ENCODE measurements around the gene ETS2. TPM values are rescaled to one million over a fixed set of nuclear protein-coding genes. Genes with fewer than 3 reads are reported as not detected.

The ETS2 gene
- total and polyA plus RNA-seq, 2 experiments from 2014 or later: 19.5 to 36.8 TPM

DNA sequence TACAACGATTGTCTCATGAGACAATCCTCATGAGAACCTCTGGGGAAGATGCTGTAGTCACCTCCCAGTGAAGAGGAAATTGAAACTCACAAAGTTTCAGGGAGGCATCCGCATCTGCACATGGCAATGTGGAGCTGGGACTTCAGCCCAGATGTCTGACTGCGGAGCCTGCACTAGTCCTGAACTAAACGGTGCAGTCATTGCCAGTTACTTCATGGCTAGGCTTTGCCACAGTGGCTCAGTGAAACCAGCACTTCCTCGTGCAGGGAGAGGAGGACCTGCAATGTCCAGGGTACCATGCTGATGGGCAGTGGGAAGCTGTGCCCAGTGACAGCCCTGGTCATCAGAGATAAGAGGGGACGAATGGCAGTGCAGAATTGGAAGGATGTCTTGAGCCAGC, 40.7 kb upstream of the ETS2 start:
- TF ChIP-seq, protein P1, sequence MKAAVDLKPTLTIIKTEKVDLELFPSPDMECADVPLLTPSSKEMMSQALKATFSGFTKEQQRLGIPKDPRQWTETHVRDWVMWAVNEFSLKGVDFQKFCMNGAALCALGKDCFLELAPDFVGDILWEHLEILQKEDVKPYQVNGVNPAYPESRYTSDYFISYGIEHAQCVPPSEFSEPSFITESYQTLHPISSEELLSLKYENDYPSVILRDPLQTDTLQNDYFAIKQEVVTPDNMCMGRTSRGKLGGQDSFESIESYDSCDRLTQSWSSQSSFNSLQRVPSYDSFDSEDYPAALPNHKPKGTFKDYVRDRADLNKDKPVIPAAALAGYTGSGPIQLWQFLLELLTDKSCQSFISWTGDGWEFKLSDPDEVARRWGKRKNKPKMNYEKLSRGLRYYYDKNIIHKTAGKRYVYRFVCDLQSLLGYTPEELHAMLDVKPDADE (IDR thresholded peaks at IDR 0.05): no peak
- TF ChIP-seq STAT1 (IDR thresholded peaks at IDR 0.05; ENCODE audit: unreplicated experiment) (no peak), ZNF114 (CRISPR knock-in tag; IDR thresholded peaks at IDR 0.05) (no peak)
- no peaks in the 10 kb centered on the region for H3K36me3 ChIP-seq (ENCODE audit: insufficient read depth)
- Mint-ChIP-seq H3K9me3 (peaks cover 9% of the 10 kb centered on the region), H3K4me1 (peaks cover 10% of the 10 kb centered on the region), H3K27me3 (ENCODE audit: insufficient read depth, low read depth, poor library complexity) (peaks cover 9% of the 10 kb centered on the region), H3K4me3 (no peak overlapping the region), H3K36me3 (ENCODE audit: low read depth) (no peaks in the 10 kb centered on the region; the same call in 2 of the 3 replicates), H3K27ac (no peak overlapping the region)
- H3K9me2 ChIP-seq (ENCODE audit: insufficient read depth): no peaks in the 10 kb centered on the region
- DNase-seq (ENCODE audit: low spot score) (no peak), ATAC-seq (no peak)
- H4K20me1 ChIP-seq (replicated peaks; ENCODE audit: insufficient read depth): no peaks in the 10 kb centered on the region
- H3K27ac ChIP-seq (ENCODE audit: low read depth): no peak overlapping the region
- no peaks in the 10 kb centered on the region for H3F3A ChIP-seq (replicated peaks; ENCODE audit: low read depth)
- no peaks in the 10 kb centered on the region for H3K27me3 ChIP-seq (ENCODE audit: insufficient read depth)
- H3K4me3 ChIP-seq: no peak overlapping the region
- H3K4me2 ChIP-seq: no peak overlapping the region
- no peaks in the 10 kb centered on the region for H3K79me2 ChIP-seq (replicated peaks; ENCODE audit: insufficient read depth)
- no peak overlapping the region for H2AFZ ChIP-seq
- no peaks in the 10 kb centered on the region for H3K4me1 ChIP-seq (ENCODE audit: insufficient read depth)

DNA sequence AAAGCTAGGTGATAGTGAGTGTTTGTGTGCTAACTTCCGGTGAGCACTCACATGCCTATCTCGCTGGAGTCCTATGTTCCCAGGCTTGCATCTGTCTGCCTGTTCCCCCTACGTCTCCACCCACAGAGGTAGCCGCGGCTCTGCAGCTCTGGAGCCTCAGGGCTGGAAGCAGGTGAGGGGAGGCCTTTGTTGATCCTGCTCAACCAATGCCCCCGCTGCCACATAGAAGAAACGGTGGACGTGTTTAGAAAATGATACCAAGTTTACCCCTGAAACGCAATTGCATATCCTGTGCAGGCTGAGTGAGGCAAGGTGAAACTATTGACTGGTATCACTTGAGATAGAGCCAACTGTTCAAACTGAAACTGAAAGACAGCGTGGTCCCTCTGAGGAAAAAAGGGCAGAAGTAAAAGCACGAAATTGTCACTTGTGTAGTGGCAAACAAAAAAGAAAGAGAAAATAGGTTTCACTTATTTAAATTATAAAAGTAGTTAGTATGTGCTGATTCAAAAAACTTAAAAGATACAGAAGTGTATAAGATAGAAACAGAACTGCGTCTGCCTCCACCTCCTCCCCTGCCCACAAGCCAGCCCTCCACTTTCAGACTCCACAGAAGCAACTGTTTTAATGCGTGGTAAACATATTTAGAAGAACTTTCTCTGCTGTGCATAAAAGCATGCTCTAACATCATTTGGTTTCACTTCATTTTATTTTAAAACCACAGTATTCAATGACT, 38.6 kb upstream of the ETS2 start:
- no peak overlapping the region for H3K4me2 ChIP-seq
- H3K36me3 ChIP-seq (ENCODE audit: insufficient read depth): no peaks in the 10 kb centered on the region
- ATAC-seq: no peak

More for the DNA sequence above, 38.6 kb upstream of the ETS2 start:
- Histone ChIP-seq H3K4me3 (no peak overlapping the region), H3K9me2 (ENCODE audit: insufficient read depth) (no peaks in the 10 kb centered on the region), H3F3A (replicated peaks; ENCODE audit: low read depth) (no peaks in the 10 kb centered on the region), H3K79me2 (replicated peaks; ENCODE audit: insufficient read depth) (no peaks in the 10 kb centered on the region), H4K20me1 (replicated peaks; ENCODE audit: insufficient read depth) (no peaks in the 10 kb centered on the region), H2AFZ (peak overlapping the region; percentile 59; the same call in 1 of the 2 replicates), H3K4me1 (ENCODE audit: insufficient read depth) (no peaks in the 10 kb centered on the region), H3K27me3 (ENCODE audit: insufficient read depth) (no peaks in the 10 kb centered on the region), H3K27ac (ENCODE audit: low read depth) (no peak overlapping the region)
- H3K4me3 Mint-ChIP-seq: no peak overlapping the region
- no peaks in the 10 kb centered on the region for H3K36me3 Mint-ChIP-seq (ENCODE audit: low read depth)
- H3K9me3 Mint-ChIP-seq: peaks cover 9% of the 10 kb centered on the region
- TF ChIP-seq, protein P2, sequence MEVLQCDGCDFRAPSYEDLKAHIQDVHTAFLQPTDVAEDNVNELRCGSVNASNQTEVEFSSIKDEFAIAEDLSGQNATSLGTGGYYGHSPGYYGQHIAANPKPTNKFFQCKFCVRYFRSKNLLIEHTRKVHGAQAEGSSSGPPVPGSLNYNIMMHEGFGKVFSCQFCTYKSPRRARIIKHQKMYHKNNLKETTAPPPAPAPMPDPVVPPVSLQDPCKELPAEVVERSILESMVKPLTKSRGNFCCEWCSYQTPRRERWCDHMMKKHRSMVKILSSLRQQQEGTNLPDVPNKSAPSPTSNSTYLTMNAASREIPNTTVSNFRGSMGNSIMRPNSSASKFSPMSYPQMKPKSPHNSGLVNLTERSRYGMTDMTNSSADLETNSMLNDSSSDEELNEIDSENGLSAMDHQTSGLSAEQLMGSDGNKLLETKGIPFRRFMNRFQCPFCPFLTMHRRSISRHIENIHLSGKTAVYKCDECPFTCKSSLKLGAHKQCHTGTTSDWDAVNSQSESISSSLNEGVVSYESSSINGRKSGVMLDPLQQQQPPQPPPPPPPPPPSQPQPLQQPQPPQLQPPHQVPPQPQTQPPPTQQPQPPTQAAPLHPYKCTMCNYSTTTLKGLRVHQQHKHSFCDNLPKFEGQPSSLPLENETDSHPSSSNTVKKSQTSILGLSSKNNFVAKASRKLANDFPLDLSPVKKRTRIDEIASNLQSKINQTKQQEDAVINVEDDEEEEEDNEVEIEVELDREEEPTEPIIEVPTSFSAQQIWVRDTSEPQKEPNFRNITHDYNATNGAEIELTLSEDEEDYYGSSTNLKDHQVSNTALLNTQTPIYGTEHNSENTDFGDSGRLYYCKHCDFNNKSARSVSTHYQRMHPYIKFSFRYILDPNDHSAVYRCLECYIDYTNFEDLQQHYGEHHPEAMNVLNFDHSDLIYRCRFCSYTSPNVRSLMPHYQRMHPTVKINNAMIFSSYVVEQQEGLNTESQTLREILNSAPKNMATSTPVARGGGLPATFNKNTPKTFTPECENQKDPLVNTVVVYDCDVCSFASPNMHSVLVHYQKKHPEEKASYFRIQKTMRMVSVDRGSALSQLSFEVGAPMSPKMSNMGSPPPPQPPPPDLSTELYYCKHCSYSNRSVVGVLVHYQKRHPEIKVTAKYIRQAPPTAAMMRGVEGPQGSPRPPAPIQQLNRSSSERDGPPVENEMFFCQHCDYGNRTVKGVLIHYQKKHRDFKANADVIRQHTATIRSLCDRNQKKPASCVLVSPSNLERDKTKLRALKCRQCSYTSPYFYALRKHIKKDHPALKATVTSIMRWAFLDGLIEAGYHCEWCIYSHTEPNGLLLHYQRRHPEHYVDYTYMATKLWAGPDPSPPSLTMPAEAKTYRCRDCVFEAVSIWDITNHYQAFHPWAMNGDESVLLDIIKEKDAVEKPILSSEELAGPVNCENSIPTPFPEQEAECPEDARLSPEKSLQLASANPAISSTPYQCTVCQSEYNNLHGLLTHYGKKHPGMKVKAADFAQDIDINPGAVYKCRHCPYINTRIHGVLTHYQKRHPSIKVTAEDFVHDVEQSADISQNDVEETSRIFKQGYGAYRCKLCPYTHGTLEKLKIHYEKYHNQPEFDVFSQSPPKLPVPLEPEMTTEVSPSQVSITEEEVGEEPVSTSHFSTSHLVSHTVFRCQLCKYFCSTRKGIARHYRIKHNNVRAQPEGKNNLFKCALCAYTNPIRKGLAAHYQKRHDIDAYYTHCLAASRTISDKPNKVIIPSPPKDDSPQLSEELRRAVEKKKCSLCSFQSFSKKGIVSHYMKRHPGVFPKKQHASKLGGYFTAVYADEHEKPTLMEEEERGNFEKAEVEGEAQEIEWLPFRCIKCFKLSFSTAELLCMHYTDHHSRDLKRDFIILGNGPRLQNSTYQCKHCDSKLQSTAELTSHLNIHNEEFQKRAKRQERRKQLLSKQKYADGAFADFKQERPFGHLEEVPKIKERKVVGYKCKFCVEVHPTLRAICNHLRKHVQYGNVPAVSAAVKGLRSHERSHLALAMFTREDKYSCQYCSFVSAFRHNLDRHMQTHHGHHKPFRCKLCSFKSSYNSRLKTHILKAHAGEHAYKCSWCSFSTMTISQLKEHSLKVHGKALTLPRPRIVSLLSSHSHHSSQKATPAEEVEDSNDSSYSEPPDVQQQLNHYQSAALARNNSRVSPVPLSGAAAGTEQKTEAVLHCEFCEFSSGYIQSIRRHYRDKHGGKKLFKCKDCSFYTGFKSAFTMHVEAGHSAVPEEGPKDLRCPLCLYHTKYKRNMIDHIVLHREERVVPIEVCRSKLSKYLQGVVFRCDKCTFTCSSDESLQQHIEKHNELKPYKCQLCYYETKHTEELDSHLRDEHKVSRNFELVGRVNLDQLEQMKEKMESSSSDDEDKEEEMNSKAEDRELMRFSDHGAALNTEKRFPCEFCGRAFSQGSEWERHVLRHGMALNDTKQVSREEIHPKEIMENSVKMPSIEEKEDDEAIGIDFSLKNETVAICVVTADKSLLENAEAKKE (CRISPR knock-in tag; IDR thresholded peaks at IDR 0.05): no peak
- TF ChIP-seq POLR2AphosphoS5 (IDR thresholded peaks at IDR 0.05; ENCODE audit: low read depth) (no peak), CREB1 (CRISPR knock-in tag; IDR thresholded peaks at IDR 0.05; ENCODE audit: low read depth) (no peak)
- peaks cover 2% of the 10 kb centered on the region for H3K27me3 Mint-ChIP-seq (ENCODE audit: insufficient read depth, low read depth, poor library complexity)
- H3K27ac Mint-ChIP-seq: no peak overlapping the region
- DNase-seq (ENCODE audit: low spot score): no peak
- H3K4me1 Mint-ChIP-seq: peaks cover 8% of the 10 kb centered on the region; the same call in 2 of the 3 replicates

All from GM23338 (cell line).